Skin of body (tissue), 2 donors: ENCODE measurements around the gene ELMO1. TPM values are rescaled to one million over a fixed set of nuclear protein-coding genes. Genes with fewer than 3 reads are reported as not detected.

ENCODE experiments used
- DNase-seq: peaks from one replicate; lab custom pipeline; 2025; lab: John Stamatoyannopoulos, UW
- total RNA-seq: library from RNA; depleted of rRNA; stranded (reverse); fragments of >200 nt; gene quantifications from one replicate; pipeline ENCODE4 v1.2.3, GENCODE V29; 2014

Gene ELMO1
- total RNA-seq, 1 donor from 2014 or later: 37.9 TPM

- peak; percentile 78 for DNase-seq
Measured at GRCh38 chr7:37031571-37032257, 416.9 kb downstream of the ELMO1 start.

DNA sequence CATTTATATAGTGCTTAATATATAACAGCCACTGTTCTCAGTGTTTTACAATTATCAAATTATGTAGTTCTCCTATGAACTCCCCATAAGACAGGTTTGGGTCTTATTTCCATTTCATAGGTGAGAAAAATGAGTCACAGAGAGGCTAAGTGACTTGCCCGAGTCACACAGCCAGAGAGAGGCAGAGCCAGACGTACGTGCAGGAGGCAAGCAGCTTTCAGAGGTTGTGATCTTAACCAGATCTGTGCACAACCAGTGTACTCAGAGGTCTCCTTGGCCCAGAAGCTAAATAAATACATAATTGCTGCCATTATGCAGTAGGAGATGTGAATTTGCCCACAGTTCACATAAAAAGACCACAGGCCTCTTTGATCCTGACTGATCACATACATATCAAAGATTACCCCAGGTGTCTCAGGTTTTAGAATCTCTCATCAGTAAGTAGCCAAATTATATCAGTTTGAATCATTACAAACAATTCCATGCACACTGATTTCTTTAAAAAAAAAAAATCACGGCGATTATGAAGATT lies 419.7 kb downstream of the ELMO1 start:
- no peak for DNase-seq

GRCh38 chr7:37027557-37028341 lies 420.9 kb downstream of the ELMO1 start:
- DNase-seq: no peak

DNA sequence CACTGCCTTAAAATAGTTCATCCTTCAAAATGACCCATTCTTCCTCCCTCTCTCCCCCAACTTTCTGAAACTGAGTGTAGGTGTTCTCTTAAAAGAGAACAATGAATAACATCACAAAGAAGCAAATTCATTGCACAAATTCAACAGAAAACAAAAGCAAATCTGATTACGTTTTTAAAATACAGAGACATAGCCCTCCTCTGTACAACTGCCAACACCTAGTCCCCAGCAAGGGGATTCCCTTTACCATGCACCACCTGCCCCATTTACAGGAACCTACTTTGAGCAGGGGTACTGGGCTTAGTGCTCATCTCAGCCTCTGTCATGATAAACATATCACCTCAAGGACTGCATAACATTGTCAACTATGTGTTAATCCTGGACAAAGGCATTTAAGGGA lies 421.6 kb downstream of the ELMO1 start:
- DNase-seq: no peak

GRCh38 chr7:37018954-37019353 lies 429.7 kb downstream of the ELMO1 start:
- DNase-seq: no peak

DNA sequence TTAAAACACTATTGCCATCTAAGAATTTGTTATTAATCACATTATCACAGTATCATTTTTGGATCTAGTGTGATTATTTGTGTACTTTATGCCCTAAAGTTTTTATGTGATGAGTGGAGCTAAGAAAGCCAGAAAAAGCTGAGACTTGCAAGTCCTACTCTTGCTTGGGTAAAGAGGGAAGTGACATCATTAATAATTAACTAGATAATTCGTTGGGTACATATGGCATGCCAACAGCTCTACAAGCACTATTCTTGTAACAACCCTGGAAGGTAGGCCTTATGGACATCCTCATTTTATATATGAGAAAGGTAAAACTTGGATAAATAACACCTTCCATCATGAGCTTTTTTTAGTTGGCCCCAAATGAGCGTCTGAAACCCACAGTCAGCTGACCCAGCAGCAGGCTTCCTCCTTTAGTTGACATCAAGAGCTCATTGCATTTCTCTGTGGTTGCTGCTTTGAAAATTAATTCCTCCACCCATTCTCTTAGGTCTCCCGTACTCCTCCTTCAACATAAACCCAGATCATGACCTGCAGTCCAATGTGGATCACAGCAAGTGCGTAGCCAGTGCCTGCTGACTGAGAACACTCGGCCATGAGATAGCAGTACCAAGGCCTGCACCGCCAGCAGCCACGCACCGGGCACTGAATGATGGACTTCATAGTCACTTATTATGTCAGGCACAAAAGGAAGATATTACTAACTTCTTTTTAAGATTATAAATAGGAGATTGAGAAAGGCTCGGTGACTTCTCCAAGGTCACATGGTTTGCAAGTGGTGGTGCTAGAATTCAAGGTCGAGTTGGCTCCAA lies 432.4 kb downstream of the ELMO1 start:
- no peak for DNase-seq

- no peak for DNase-seq
Measured at GRCh38 chr7:37015353-37016034, 433.2 kb downstream of the ELMO1 start.

DNA sequence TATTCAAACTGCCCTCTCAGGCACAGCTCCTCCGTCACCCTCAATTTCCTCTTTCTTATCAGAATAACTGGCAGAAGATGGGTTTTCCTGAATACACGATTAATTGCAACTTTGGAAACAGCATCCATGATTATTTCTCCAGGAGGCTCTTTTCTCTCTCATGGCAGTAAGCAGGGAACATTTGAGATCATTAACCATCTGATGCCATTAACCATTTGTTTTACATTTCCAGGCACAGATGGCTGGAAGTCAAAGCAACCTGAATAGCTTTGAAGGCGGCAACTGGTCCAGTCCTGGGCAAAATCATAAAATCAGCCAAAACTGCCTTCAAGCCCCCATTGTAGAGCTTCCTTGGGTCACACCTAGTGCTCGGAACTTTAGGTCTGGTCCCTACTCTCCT lies 434.9 kb downstream of the ELMO1 start:
- DNase-seq: no peak

GRCh38 chr7:37011151-37011890 lies 437.3 kb downstream of the ELMO1 start:
- DNase-seq: no peak

DNA sequence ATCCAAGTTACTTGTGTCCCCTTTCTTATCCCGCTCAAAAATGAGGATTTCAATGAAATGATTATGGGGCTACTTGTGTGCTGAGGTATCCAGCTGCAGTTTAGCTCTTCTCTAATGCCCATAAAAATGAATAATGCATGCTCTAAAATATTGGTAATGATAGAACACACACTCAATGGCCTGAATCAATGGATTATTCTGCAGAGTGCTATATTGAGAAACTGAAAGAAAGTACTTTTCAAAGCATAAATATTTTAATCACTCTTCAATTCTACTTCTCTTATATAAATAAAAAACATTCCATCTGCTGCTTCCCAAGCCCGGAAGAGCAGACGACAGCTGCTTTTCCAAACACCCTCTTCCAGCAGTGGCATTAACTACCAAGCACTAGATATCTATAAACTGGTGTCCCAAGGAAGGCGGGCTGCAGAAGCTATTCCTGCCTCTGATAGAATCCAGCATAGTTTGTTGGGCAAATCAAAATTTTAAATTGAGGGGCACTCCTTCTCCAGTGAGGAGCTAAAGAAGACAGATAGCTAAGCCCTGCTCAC lies 439.5 kb downstream of the ELMO1 start:
- DNase-seq: no peak

- DNase-seq: no peak
Measured at GRCh38 chr7:37007691-37008090, 441.0 kb downstream of the ELMO1 start.

DNA sequence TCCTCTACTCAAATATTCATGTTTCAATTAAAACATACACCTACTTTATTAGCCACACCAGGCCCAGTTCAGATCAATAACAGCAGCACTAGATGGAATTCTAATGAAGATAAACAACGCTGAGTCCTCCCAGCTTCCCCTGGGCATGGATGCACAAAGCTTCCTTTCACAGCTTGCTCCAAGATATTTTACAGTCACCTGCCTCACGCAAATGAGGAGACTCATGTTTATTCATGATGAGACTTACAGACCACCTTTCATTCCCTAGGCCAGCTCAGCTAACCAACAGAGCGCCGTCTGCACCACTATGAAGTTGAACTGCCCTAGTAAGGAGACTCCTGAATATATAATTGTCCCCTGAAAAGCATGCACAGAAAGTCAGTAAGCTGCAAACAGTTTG lies 441.4 kb downstream of the ELMO1 start:
- no peak for DNase-seq

DNA sequence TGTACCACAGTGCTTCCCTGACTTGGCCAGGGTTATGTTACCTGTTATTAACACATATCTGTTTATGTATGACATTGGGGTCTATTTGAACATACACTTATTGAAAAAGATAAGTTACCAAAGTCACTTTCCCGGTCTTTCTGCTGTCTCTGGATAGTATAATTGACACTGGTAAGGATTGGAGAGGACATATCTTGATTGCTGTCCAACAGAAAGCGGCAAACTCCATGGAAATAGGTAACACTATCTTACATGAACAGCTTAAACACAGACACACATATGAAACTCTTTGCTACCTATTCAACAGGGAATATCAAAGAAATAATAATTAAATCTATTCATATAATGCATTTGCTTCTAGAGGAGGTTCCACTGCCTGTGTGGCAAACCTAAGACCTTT lies 441.9 kb downstream of the ELMO1 start:
- no peak for DNase-seq

DNA sequence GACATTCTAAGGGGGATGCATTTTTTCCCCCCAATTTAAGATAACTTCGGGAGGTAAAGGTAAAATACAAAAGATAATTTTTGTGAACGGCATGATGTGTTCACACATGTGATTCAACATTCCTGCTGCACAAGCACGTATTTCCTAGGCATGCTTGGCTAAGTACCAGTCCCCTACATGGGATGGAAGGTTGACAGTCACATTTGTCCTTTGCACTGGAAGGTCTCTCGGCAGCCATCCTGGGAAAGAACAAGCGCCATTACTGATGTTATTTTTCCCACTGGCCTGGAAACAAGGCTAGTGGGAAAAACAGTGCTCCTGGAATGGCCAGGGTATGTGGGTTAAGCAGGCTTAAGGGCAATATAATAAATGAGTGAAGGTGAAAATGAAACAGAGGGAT lies 448.2 kb downstream of the ELMO1 start:
- DNase-seq: no peak

- DNase-seq: no peak
Measured at GRCh38 chr7:36999626-37000485, 448.8 kb downstream of the ELMO1 start.

DNA sequence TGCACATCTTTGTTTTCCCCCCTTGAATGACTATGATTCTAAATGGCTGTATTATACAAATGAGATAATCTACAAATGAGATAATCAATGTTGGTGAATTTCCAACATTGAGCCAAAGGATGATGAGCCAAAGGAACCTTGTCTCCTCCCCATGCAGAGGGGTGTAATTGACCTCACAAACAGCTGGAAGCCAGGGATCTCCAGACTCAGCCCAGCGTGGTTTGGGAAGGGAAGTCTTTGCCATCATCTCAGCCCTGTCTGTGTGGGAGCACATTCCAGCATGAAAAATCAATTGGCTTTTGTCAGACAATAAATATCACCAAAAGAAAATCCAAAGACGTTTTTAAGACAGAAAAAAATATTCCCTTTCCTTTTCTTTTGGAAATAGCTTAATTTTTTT lies 452.9 kb downstream of the ELMO1 start:
- no peak for DNase-seq

DNA sequence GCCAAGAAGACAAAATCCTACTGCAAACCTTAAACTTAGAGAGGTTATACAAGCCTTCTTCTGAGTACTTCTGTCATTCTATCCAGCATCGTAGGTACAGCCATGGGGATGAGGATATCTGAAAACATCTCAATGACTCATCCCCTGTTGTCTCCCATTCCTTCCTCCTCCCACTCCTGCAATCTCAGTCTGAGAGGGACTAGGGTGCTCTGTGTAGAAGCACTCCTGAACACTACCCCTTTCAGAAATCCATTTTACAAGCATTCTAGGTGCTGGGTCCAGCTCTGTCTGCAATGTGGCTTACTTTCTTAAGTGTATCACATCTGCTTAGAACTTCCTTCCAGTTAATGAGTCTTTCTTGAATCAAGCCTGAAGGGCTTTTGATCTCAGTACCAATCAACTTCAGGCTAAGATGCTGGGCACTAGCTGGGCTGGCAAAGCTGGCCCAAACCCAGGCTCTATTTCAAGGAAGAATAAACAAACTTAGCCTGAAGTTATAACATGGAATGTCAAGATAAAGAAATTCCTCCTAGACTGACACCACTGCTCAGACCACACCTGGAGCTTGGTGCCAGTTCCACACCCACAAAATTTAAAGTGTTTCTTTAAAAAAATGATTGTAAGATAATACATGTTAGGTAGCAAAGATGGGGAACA lies 454.1 kb downstream of the ELMO1 start:
- DNase-seq: no peak

GRCh38 chr7:36986948-36987724 lies 461.5 kb downstream of the ELMO1 start:
- DNase-seq: no peak
